ENCODE data around the gene SH3RF1.

GRCh38 chr4:169313732-169314131 lies 43.0 kb upstream of the SH3RF1 start:
- TF ChIP-seq CTCF (IDR thresholded peaks at IDR 0.05; ENCODE audit: low read depth, low read length, poor library complexity, severe bottlenecking), result no peak
- TF ChIP-seq EZH2phosphoT487 (IDR thresholded peaks at IDR 0.05; ENCODE audit: borderline replicate concordance, low read length), result no peak

Data from DOHH2 (cell line).